ENCODE results near the gene ADCY9. TPM values are rescaled to one million over a fixed set of nuclear protein-coding genes. Genes with fewer than 3 reads are reported as not detected.

The ADCY9 gene
- total RNA-seq, 4 donors from 2014 or later, result 6.3 to 22.3 (median 11.2) TPM

DNA sequence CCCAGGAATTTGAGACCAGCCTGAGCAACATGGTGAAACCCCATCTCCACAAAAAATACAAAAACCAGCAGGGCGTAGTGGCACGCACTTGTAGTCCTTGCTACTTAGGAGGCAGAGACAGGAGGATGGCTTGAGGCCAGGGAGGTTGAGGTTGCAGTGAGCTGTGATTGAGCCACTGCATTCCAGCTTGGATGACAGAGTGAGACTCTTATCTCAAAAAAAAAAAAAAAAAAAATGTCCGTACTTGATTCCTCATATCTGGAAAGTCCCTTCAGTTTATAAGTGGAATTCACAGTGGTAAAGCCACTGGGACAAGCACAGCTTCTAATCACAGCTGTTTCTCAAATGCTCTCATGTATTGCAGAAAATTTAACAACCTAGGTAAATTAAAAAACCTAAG lies 157.1 kb downstream of the ADCY9 start:
- Histone ChIP-seq H3K27ac (no peak overlapping the region), H3K9me3 (no peaks in the 10 kb centered on the region), H3K4me1 (peaks cover 0 to 55% (median 25%) of the 10 kb centered on the region in 3 donors), H3K4me3 (no peak overlapping the region), H3K36me3 (no peaks in the 10 kb centered on the region), H3K27me3 (peaks cover 0 to 31% (median 0%) of the 10 kb centered on the region in 4 donors)
- TF ChIP-seq POLR2A (IDR thresholded peaks at IDR 0.05), result no peak
- TF ChIP-seq, protein P1, sequence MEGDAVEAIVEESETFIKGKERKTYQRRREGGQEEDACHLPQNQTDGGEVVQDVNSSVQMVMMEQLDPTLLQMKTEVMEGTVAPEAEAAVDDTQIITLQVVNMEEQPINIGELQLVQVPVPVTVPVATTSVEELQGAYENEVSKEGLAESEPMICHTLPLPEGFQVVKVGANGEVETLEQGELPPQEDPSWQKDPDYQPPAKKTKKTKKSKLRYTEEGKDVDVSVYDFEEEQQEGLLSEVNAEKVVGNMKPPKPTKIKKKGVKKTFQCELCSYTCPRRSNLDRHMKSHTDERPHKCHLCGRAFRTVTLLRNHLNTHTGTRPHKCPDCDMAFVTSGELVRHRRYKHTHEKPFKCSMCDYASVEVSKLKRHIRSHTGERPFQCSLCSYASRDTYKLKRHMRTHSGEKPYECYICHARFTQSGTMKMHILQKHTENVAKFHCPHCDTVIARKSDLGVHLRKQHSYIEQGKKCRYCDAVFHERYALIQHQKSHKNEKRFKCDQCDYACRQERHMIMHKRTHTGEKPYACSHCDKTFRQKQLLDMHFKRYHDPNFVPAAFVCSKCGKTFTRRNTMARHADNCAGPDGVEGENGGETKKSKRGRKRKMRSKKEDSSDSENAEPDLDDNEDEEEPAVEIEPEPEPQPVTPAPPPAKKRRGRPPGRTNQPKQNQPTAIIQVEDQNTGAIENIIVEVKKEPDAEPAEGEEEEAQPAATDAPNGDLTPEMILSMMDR (IDR thresholded peaks at IDR 0.05), result no peak
- intact Hi-C loops (cut with DNase I), result no loop called here
- no peak for DNase-seq
- 56 to 58% methylated on average over 3 of the region's 3 CpGs for WGBS, 2 donors

DNA sequence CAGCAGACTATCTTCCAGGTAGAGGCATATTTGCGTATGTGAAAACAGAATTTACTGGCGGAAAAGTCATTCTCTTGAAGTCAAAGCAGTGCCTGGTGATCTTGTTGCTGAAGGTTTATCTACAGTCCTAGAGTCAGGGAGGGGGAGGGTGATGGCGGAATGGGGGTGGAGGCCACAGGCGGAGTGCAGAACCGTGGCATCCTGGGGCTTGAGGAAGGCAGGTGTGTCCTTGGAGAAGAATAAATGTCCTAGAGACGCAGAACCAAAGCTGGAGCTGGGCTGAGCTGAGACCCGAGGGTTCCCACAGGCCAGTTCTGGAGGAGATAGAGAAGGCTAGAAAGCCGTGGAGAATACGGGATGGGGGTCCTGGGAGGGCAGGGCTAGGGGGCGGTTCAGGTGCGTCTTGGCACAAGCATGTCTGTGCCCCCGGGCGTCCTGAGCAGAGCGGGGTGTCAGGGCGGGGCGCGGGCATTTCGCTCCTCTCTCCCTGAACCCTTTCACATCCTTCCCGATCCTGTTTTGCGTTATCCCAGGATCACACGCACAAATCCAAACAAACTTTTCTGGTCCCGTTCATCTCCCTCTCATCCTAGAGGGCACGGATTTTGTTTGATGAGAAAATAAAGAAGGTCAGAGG lies 158.8 kb downstream of the ADCY9 start:
- intact Hi-C loops (cut with DNase I), result no loop called here
- Histone ChIP-seq H3K36me3 (no peaks in the 10 kb centered on the region), H3K4me3 (no peak overlapping the region), H3K9me3 (no peaks in the 10 kb centered on the region), H3K4me1 (peaks cover 4 to 55% (median 26%) of the 10 kb centered on the region in 3 donors), H3K27me3 (peaks cover 0 to 31% (median 0%) of the 10 kb centered on the region in 4 donors), H3K27ac (no peak overlapping the region)
- no peak for TF ChIP-seq POLR2A (IDR thresholded peaks at IDR 0.05)
- TF ChIP-seq, protein P1 (IDR thresholded peaks at IDR 0.05), result no peak
- DNase-seq, result no peak
- WGBS, 2 donors, result 41 to 55% methylated on average over 17 to 20 of the region's 23 CpGs

DNA sequence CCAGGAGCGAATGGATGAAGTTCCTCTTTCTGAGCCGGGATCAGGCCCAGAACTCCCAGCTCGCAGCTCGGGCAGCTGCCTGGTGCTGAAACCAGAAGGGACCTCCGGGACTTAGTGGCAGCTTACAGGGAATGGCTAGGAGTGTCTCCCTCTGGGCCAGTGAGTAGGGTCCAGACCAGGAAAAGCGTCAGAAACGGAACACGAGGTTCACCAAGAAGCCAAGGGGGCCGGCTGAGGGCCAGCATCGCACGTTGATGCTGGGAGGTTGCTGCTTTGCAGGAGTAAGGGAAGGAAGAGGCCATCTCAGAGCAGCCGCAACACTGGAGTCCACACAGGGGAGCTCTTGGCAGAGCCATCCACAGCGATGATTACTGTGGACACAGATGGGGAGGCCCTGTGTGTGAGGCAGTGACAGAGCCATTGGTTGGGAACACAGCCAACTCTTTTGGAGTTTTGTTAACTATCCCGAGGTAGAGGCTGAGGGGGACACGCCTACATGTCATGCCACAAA lies 161.8 kb downstream of the ADCY9 start:
- TF ChIP-seq, protein P1 (IDR thresholded peaks at IDR 0.05), result no peak
- no peak for TF ChIP-seq POLR2A (IDR thresholded peaks at IDR 0.05)
- H3K36me3 ChIP-seq, result no peaks in the 10 kb centered on the region
- peaks cover 17 to 61% (median 39%) of the 10 kb centered on the region in 3 donors for H3K4me1 ChIP-seq
- intact Hi-C loops (cut with DNase I), result no loop called here
- peaks cover 0 to 31% (median 0%) of the 10 kb centered on the region in 4 donors for H3K27me3 ChIP-seq
- H3K9me3 ChIP-seq, result no peaks in the 10 kb centered on the region
- peak overlapping the region in 1 of 4 donors; percentile 4 for H3K27ac ChIP-seq
- H3K4me3 ChIP-seq, result no peak overlapping the region
- DNase-seq, result no peak
- 5 to 28% methylated on average over 4 to 6 of the region's 15 CpGs for WGBS, 2 donors

DNA sequence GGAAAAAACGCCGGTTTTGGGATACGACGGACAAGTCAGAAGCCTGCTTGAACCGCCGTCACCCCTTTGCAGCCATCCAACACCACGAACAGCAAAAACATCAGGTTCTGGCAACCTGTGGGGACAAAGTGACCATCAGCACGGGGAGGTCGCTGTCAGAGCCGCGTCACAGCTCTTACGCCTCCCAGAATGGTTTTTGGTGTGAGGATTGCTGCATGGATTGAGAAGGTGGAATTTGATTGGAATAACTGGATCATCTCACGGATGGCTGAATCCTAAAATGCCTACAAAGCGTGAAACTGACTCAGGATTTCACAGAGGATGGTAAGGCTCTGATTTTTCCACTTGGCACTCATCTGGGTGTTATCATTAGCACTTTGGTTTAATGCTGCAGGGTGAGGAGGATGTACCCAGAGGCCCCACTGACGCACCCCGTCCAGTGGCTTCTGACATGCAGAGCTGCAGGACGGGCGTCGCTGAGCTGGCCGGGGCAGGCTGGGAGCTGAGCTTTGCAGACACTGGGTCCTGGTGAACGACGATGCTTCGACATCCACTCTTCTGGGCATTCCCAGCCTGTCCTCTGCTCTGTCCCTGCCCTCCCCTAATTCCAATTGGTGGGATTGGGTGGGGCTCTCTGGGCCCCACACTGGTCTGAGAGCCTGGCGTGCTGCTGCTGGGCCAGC lies 162.4 kb downstream of the ADCY9 start:
- peaks cover 22 to 67% (median 44%) of the 10 kb centered on the region in 3 donors for H3K4me1 ChIP-seq
- TF ChIP-seq POLR2A (IDR thresholded peaks at IDR 0.05), result no peak
- TF ChIP-seq, protein P1 (IDR thresholded peaks at IDR 0.05), result no peak
- H3K27me3 ChIP-seq, result peaks cover 0 to 30% (median 0%) of the 10 kb centered on the region in 4 donors
- WGBS, 2 donors, result 93% methylated on average over 13 to 23 of the region's 24 CpGs
- peak overlapping the region in 1 of 4 donors; percentile 4 for H3K27ac ChIP-seq
- H3K9me3 ChIP-seq, result no peaks in the 10 kb centered on the region
- H3K36me3 ChIP-seq, result no peaks in the 10 kb centered on the region
- intact Hi-C loops (cut with DNase I), result no loop called here
- DNase-seq, result no peak
- H3K4me3 ChIP-seq, result no peak overlapping the region

DNA sequence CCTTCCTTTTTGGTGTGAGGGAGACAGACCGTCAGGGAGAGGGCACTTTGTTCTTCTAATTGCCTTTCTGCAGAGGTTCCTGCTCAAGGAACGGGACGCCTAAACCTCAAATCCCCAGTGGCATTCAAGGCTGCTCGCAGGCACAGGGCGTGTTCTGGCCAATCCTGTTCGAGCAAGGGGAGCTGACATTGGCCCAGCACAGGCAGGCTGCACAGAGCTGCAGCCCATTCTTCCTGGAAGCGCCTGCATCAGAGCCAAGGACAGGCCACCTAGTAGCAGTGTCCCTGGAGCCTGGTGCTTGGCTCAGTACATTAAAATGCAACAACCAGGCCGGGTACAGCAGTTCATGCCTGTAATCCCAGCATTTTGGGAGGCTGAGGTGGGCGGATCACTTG lies 163.5 kb downstream of the ADCY9 start:
- H3K27ac ChIP-seq, result peak overlapping the region in 3 of 4 donors; percentile 19 to 86 (median 85)
- intact Hi-C loops (cut with DNase I), result no loop called here
- H3K9me3 ChIP-seq, result no peaks in the 10 kb centered on the region
- no peak overlapping the region for H3K4me3 ChIP-seq
- no peak for DNase-seq
- H3K4me1 ChIP-seq, result peaks cover 22 to 73% (median 44%) of the 10 kb centered on the region in 3 donors
- H3K27me3 ChIP-seq, result peaks cover 0 to 22% (median 0%) of the 10 kb centered on the region in 4 donors
- WGBS, 2 donors, result 19% methylated on average over 6 of the region's 9 CpGs; no CpG with 5 or more reads in 1 of the 2 donors
- H3K36me3 ChIP-seq, result no peaks in the 10 kb centered on the region
- TF ChIP-seq POLR2A (IDR thresholded peaks at IDR 0.05), result no peak
- TF ChIP-seq, protein P1 (IDR thresholded peaks at IDR 0.05), result no peak

Measured in esophagus squamous epithelium (tissue), 5 donors.